ENCODE data around the gene DGLUCY. TPM values are rescaled to one million over a fixed set of nuclear protein-coding genes. Genes with fewer than 3 reads are reported as not detected.
"Not testable (repeated sequence)": the region's sequence is repeated elsewhere in the genome, so short reads cannot be mapped to it uniquely, and the experiment has no call there.

DGLUCY gene
- total RNA-seq, 1 donor from 2014 or later, result 41.1 TPM

DNA sequence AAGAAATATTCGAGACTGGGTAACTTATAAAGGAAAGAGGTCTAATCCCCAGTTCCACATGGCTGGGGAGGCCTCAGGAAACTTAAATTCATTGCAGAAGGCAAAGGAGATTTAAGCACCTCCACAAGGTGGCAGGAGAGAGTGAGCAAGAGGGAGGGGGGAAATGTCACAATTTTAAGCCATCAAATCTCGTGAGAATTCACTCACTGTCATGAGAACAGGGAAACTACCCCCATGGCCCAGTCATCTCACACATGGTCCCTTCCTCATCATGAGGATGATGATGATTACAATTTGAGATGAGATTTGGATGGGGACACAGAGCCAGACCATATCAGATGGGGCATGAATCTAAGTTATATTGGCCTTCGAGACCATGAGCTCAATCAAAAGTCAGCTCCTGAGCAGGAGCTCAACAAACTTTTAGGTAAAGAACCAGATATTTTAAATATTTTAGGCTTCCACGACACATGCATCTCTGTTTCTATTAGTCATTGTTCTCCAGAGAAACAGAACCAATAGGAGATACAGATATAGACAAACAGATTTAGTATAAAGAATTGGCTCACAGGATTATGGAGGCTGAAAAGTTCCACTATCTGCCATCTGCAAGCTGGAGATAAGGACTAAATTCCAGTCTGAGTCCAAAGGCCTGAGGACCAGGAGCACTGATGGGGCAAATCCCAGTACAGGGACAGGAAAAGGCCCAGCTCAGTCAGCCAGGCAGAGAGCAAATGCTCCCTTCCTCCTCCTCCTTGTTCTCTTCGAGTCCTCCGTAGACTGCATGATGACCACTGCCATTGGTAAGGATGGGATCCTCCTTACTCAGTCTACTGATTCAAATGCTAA lies 24.9 kb downstream of the DGLUCY start:
- DNase-seq (ENCODE audit: low spot score), result no peak

DNA sequence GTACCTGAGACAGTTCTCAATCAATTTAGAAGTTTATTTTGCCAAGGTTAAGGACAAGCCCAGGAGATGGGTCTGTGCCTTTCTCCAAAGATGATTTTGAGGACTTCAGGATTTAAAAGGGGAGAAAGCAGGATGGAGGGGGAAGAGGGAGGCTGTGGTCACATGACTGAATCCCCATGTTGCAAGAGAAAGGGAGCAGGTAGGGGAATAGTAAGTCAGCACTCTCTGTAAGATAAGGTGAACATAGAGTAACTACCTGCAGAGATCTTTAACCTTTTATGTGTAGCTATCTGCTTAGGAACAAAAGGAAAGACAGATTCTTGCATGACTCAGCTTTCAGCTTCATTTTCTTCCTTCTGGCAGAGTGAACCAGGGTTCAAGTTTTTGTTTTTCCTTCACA lies 25.9 kb downstream of the DGLUCY start:
- DNase-seq (ENCODE audit: low spot score), result no peak

DNA sequence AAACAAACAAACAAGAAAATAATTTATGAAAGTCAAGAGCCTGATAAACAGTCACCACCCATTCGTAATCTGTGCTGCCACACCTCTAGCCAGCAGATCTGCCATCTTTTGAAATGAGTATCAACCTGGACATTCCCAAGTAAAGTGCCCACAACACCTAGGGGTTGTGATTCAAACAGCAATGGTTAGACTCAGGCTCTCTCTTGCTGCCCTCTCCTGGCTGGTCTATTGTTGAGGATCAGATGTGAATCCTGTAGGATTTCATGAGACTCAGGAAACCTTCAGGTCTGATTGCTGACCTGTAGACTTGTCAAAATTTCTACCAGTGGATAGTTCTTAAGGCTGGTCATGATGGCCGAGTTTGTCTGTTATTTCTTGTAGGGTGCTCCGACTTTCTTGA lies 26.8 kb downstream of the DGLUCY start:
- DNase-seq (ENCODE audit: low spot score), result no peak

DNA sequence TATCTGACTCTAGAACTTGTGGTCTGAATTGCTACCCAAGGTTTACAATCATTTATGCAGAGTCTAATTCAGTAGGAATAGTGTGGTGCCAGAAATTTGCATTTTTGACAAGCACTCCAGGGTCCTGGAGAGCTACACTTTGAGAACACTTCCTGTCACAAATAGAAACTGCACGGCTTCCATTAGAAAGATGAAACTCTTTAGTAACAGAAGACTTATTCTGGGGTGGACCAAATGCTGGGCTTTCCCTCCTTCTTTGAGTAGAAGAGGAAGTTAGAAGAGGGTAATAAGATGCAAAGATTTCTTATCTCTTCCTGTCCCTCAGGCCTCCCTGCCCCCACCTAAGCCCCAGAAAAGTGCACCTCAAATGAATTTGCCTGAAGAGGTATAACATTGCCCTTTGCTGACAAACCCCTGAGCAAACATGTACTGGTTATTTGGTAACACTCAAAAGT lies 28.4 kb downstream of the DGLUCY start:
- no peak for DNase-seq (ENCODE audit: low spot score)

DNA sequence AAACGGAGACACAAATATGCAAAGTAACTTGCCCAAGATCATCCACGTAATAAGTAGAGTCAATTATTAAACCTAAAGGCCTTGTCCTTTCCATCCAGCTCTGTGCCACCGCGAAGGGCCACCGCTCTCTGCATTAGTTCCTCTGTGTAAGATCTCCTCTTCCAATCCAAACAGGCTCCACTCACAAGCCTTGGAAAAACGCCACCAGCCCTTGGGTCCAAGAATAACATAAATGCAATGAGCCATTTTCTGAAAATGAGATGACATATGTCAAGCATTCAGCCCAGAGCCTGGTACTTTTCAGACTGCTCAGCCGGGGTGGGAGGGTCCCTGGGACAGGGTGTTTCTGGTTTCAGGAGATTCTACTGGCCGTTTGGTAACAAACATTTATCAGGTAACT lies 30.0 kb downstream of the DGLUCY start:
- no peak for DNase-seq (ENCODE audit: low spot score)

DNA sequence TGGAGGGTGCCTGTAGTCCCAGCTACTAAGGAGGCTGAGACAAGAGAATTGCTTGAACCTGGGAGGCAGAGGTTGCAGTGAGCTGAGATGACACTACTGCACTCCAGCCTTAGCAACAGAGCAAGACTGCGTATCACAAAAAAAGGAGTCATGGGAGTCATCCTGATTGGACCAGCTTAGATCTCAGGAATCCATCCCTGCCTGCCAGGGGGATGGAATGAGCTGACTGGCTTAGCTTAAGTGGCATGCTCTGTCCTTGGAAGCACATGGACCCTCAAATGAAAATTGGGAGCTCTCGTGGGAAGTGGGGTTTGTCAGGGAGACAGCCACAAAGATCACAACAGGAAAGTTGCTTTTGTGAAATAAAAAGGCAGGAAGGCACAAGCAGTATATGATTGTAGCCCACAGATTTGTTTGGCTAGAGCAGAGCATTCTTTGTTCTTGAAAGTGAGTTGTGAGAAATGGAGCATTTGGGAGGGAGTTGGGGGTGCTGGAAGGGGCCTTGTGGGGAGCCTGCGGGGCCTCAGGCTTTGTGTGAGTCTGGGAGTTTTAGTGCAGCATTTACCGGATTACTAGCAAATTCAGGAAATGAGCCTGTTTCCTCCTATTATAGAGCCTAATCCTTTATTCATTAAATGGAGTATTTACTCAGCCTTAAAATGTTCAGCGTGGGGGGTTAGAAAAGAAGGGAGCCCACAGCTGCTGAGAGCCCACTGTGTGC lies 30.7 kb downstream of the DGLUCY start:
- DNase-seq (ENCODE audit: low spot score), result no peak

DNA sequence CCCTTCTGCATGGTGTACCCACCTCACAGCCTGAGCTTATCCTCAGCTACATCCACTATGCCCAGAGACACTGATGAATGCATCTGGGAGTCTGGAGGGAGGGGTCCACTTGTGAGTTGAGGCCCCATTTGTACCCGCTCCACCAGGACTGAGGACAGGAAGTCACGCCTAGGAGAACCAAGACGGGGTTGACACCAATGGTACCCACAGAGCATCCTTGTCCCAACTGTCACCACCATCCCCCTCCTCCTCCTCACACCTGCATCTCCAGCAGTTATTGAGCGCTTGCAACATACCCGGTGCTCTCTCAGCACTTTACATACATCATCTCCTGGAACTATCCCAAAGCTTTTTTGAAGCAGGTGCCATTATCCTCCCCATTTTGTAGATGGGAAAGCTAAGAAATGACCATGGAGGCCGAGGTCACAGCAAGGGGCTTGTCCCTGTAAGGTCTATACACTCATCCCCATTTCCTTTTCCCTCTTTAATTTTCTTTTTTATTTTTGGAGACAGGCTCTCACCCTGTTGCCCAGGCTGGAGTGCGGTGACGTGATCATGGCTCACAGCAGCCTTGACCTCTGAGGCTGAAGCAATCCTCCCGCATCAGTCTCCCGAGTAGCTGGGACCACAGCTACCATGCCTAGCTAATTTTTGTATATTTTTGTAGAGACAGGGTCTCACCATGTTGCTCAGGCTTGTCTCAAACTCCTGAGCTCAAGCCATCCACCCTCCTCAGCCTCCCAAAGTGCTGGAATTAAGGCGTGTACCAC lies 31.7 kb downstream of the DGLUCY start:
- no peak for DNase-seq (ENCODE audit: low spot score)

DNA sequence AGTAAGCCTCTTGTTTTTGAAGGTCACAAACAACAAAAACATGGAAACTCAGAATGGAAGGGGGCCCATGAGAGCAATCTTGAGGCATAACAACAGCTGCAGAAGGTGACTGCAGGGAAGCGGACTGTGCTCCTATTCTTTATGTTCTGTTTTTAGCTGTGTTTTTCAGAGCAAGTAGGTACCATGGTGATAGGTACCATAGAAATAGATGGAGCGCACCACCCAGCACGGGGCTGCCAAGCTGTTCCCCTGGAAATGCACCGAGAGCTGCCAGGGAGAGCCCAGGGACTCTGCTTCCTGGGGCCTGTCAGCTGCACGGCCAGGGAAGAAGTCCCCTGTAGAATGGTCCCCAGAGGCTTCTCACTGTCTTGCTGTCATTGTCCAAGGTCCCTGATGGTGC lies 32.8 kb downstream of the DGLUCY start:
- DNase-seq (ENCODE audit: low spot score), result no peak

DNA sequence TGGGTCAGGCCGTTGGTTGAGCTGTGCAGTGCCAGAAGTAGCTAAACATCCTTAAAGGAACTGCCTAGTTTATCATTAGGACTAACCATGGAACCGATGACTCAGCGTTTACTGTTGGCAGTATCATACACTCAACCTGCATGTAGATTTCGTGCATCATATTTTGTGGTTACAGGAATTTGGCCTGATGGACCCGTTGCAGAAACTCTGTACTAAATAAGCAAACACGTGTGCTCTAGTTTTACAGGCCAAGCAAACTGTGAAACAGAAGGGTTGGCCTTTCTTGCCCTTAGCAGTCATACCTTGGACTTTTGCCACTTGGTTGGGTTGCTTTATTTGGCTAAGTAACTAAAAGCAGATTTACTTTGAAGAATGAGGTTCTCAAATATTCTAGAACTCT lies 35.6 kb downstream of the DGLUCY start:
- DNase-seq (ENCODE audit: low spot score), result no peak

DNA sequence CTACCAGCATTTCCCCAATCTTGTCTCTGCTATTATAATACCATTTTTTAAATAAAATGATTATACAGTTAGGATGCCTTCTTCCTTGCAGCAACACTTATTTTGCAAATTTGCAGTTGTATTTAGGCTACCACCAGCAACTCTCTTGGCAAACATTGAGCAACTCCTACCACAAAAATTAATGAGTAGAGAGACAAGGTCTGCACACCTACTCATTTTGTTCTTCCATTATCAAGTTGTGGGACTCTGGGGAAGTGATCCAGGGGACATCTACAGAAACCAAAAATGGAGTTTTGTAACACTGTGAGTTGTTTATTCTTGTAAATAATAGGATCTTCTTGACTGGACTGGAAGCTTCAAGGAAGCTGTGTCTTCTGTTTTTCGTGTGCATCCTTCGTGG lies 38.6 kb downstream of the DGLUCY start:
- no peak for DNase-seq (ENCODE audit: low spot score)

DNA sequence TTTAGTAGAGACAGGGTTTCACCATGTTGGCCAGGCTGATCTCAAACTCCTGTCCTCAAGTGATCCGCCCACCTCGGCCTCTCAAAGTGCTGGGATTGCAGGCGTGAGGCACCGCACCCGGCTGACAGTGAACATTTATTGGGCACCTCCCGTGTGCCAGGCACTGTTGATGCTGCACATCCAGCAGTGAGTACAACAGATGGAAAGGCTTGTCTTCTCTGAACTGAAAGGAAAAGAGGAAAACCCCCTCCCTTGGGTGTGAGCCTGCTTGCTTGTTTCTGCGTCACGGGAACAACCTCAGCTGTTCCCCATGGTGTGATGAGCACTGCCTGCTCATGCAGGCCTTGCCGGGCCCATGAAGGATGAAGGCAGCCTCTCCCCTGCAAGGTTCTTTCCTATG lies 39.5 kb downstream of the DGLUCY start:
- DNase-seq (ENCODE audit: low spot score), result no peak

DNA sequence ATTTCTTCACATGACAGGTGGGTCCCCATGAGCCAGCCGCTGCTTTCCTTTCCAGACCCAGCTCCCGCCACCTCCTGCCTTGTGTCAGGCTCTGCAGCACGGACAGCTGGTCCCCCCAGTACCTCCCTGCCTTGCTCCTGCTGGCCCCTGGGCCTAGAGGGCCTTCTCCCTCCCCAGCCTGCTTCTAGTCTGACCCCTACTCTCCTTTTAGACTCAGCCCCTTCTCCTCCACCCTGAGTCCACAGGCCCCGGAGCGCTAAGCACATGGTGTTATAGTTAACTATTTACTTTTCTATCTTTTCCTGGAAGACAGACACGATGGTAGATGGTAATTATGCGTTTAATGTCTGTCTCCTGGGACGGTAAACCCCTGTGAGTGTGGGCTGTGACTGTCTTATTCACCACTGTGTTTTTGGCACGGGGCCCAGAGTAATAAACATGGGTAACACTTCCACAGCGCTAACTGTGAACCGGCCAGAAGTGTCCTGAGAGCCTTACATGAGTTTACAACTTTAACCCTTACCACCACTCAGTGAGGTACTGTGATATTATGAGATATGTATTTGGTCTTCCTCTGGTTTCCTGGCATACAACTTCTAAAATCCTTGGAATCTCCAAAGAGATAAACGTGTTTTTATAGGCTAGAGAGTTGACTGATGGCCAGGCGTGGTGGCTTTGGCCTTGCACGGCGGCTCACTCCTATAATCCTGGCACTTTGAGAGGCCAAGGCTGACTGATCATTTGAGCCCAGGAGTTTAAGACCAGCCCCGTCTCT lies 41.2 kb downstream of the DGLUCY start:
- DNase-seq (ENCODE audit: low spot score), result no peak

DNA sequence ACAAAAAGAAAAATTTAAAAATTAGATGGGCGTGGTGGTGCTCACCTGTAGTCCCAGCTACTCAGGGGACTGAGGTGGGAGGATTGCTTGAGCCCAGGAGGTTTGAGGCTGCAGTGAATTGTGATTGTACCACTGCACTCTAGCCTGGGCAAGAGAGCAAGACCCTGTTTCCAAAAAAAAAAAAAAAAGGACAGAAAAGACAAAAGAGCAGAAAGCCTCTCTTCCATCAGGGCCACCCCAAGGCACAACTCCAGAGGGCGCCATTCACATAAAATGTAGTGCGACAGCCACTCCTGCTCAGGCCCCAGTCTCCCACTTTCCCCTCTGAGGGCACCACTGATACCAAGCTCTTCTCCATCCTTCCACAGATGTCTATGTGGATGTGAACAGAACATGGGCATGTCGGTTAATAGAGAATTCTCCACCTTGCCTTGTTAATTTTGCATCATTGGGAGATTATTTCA lies 41.8 kb downstream of the DGLUCY start:
- no peak for DNase-seq (ENCODE audit: low spot score)

DNA sequence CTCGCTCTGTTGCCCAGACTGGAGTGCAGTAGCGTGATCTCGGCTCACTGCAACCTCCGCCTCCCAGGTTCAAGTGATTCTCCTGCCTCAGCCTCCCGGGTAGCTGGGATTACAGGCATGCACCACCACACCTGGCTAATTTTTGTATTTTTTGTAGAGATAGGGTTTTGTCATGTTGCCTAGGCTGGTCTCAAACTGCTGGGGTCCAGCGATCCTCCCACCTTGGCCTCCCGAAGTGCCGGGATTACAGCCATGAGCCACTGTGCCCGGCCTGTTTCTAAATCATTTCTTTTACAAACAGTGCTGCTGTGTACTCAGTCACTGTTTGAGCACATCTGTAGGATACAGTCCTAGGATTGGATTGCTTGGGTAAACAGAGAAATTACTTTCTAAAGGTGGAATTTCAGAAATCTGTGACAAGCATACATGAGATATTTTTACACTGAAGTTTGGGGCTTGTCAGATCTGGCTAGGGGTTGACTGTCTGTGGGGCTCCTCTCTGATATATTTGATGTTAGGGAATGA lies 42.3 kb downstream of the DGLUCY start:
- not testable (repeated sequence) for DNase-seq (ENCODE audit: low spot score)

DNA sequence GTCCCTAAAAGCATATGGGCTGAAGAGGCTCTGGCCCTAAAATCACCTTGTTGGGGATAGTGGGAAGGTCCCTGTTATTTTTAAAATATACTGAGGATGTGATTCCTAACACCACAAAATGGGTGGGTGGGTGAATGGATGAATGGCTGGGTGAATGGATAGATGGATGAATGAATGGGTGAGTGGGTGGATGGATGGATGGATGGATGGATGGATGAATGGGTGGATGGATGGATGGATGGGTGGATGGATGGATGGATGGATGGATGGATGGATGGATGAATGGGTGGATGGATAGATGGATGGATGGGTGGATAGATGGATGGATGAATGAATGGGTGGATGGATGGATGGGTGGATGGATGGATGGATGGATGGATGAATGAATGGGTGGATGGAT lies 43.0 kb downstream of the DGLUCY start:
- not testable (repeated sequence) for DNase-seq (ENCODE audit: low spot score)

DNA sequence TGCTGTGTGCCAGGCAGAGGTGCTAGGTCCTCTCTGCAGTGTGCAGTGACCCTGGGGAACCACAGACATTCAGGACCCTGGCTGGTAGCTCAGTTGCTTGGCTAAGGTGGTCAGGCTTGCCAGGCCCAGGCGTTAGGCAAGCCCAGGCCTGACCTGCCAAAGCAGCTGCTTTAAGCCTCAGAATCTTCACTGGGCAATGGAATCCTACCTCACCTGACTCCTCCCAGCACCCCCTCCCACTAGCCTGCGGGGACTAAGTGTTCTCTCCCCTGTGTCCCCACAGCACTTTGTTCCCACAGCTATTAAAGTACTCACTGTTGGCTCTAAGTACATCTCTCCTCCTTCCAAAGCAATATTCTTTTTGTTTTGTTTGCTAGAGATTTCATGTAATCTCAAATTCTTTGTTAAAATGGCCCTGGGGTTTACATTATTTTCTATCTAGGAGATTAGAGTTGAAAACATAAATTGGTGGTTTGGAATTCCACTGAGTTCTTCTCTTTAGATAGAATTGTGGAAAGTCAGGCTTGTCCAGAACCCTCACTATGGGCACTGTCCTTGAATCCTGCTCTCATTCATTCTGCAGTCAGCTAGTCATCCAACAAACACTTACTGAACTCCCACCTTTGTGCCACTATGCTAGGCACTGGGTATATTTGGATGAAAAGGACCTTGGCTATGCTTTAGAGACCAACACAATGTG lies 44.4 kb downstream of the DGLUCY start:
- no peak for DNase-seq (ENCODE audit: low spot score)

DNA sequence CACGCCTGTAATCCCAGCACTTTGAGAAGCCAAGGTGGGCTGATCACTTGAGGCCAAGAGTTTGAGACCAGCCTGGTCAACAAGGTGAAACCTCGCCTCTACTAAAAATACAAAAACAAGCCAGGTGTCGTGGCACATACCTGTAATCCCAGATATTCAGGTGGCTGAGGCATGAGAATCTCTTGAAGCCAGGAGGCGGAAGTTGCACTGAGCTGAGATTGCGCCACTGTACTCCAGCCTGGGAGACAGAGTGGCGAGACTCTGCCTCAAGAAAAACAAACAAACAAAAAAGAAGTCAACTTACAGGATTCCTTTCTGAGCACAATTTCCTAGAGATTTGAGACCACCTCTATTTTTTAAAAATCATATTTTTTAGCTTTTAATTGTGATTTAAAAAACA lies 45.3 kb downstream of the DGLUCY start:
- DNase-seq (ENCODE audit: low spot score), result no peak

DNA sequence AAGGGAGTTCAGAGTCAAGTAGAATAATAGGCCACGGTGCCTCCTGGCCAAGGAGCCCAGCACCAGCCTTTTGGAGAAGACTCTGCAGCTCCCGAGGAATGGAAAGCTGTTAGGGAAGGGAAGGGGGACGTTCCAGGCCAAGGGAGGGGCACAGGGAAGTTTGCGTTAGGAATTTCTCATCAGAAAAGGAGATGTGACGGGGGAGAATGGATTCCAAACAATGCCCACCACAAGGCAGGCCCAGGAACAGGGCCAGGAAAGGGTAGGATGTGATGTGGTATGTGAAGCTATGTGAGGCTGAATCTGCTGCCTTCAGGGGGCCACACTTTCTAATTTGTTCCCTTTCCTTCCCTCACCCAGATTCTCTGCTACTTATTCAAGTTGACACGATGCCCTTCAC lies 46.0 kb downstream of the DGLUCY start:
- DNase-seq (ENCODE audit: low spot score), result no peak

DNA sequence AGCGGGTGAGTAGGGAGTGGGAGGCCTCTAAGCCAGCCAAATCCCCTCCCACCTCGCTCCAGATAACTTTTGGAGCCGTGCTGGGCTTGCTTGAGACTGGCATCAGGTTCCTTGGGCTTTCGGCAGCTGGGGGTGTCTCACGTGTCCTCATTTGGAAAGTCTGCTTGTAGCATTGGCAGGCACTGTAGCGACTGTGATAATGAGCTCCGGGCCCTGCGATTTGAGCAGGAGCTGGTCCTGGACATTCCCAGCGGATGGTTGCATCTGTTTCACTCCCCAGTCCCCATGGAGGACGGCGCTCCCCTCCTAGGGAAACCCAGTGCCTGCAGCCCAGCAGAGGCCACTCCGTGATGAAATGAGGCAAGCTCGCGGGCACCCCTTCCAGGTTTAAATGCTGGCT lies 49.4 kb downstream of the DGLUCY start:
- DNase-seq (ENCODE audit: low spot score), result no peak

DNA sequence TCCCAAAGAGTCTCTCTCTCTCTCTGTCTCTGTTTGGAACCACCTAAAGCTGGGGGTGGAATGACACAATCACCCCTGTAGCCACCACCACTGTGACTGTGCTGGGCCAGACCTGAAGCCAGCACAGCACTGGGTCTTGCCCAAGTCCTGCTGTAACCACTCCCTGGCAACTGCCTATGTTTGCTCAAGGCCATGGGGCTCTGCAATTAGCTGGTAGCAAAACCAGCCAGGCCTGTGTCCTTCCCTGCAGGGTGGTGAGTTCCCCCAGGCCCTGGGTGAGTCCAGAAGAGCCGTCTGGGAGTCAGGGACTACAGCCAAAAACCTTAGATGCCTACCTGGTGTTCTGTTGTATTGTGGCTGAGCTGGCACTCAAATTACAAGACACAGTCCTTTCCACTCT lies 50.8 kb downstream of the DGLUCY start:
- DNase-seq (ENCODE audit: low spot score), result no peak
